AG04449 (cell line): Measurements from ENCODE around the gene ASIC3.

Experiments
- CTCF ChIA-PET: fragments of 350-600 bp; formaldehyde crosslinking; extraction: SDS; loops from one replicate; lab custom pipeline; 2021; ENCODE audit warnings: antibody characterized with exemption; lab: Yijun Ruan, JAX
- POLR2A ChIA-PET: fragments of 400-600, 350-600 bp; formaldehyde crosslinking; extraction: SDS; loops from one replicate; lab custom pipeline; 2020; ENCODE audit warnings: antibody characterized with exemption, inconsistent platforms; lab: Yijun Ruan, JAX
- DNase-seq: peaks from one replicate; pipeline ENCODE4 v3.0.0-alpha.2; 2010; ENCODE audit warnings: low read depth, low spot score
- H3K4me3 ChIP-seq: 2 replicates; pipeline ENCODE4 v1.5.1; 2011; ENCODE audit warnings: low read depth, mild to moderate bottlenecking, control low read depth, low read length
- CTCF ChIP-seq: IDR thresholded peaks from one replicate; pipeline ENCODE4 v1.5.1; 2011; ENCODE audit warnings: mild to moderate bottlenecking, moderate library complexity, low read length, control low read depth, inconsistent platforms; ENCODE audit not compliant: insufficient read depth; ENCODE audit errors: missing control alignments

ASIC3 gene

GRCh38 chr7:151012031-151012692 lies 36.2 kb upstream of the ASIC3 start:
- DNase-seq, result no peak
- H3K4me3 ChIP-seq, result no peak overlapping the region
- no peak for TF ChIP-seq CTCF
- ChIA-PET CTCF (interaction anchor here (0.6 to 11.9 kb wide), 11 partner anchors 8 to 113 kb away, joined by 3 to 190 read pairs (median 4); partner anchors contain the start of genes ABCB8 and ATG9B), POLR2A (no interaction called here)

GRCh38 chr7:151012911-151013347 lies 35.4 kb upstream of the ASIC3 start:
- DNase-seq, result no peak
- ChIA-PET CTCF (interaction anchor here (0.6 to 11.9 kb wide), 11 partner anchors 8 to 96 kb away, joined by 3 to 190 read pairs (median 4); partner anchors contain the start of gene ATG9B), POLR2A (no interaction called here)
- TF ChIP-seq CTCF, result peak; percentile 78
- peak overlapping the region; percentile 55 for H3K4me3 ChIP-seq

GRCh38 chr7:151013356-151013732 lies 35.0 kb upstream of the ASIC3 start:
- ChIA-PET POLR2A (no interaction called here), CTCF (interaction anchor here (0.9 to 11.9 kb wide), 7 partner anchors 10 to 115 kb away, joined by 4 to 190 read pairs (median 5); partner anchors contain the start of gene ATG9B)
- no peak for TF ChIP-seq CTCF
- no peak for DNase-seq
- H3K4me3 ChIP-seq, result peak overlapping the region; percentile 55

GRCh38 chr7:151013733-151014497 lies 34.4 kb upstream of the ASIC3 start:
- H3K4me3 ChIP-seq, result peak overlapping the region; percentile 55
- ChIA-PET POLR2A (no interaction called here), CTCF (interaction anchor here (0.6 to 11.9 kb wide), 9 partner anchors 10 to 115 kb away, joined by 3 to 190 read pairs (median 5); partner anchors contain the start of gene ATG9B)
- DNase-seq, result no peak
- TF ChIP-seq CTCF, result peak; percentile 34

- POLR2A ChIA-PET, result no interaction called here
- DNase-seq, result no peak
- CTCF ChIA-PET, result interaction anchor here (1.3 to 11.9 kb wide), 4 partner anchors 9 to 116 kb away, joined by 5 to 190 read pairs (median 37); partner anchors contain the start of gene ATG9B
- no peak overlapping the region for H3K4me3 ChIP-seq
- no peak for TF ChIP-seq CTCF
Observed at GRCh38 chr7:151014950-151015349, 33.4 kb upstream of the ASIC3 start.

- POLR2A ChIA-PET, result no interaction called here
Observed at GRCh38 chr7:151015967-151016366, 32.4 kb upstream of the ASIC3 start.

More at GRCh38 chr7:151015967-151016366, 32.4 kb upstream of the ASIC3 start:
- CTCF ChIA-PET, result interaction anchor here (3.5 to 9.0 kb wide), 6 partner anchors 9 to 118 kb away, joined by 14 to 125 read pairs (median 46); partner anchors contain the start of gene ABCB8
- DNase-seq, result no peak
- no peak for TF ChIP-seq CTCF
- no peak overlapping the region for H3K4me3 ChIP-seq
